ENCODE measurements around the gene MAS1. TPM values are rescaled to one million over a fixed set of nuclear protein-coding genes. Genes with fewer than 3 reads are reported as not detected.

The MAS1 gene
- total RNA-seq, 1 experiment from 2014 or later, result not detected

- no peak for TF ChIP-seq CTCF (IDR thresholded peaks at IDR 0.05; ENCODE audit: insufficient read depth in 1 of 2, low read depth in 1 of 2, low read length in 1 of 2, severe bottlenecking in 1 of 2, unreplicated experiment in 1 of 2)
- intact Hi-C loops (cut with micrococcal nuclease; ENCODE audit: unreplicated experiment), result no loop called here
- peaks cover 6% of the 10 kb centered on the region; the same call in 1 of the 2 replicates for H3K4me1 ChIP-seq
- no peaks in the 10 kb centered on the region for H3K36me3 ChIP-seq (ENCODE audit: control insufficient read depth, insufficient read depth, low read length)
- CTCF ChIA-PET, result no interaction called here
- H3K36me3 Mint-ChIP-seq (ENCODE audit: insufficient read depth, unreplicated experiment), result no peaks in the 10 kb centered on the region
- DNase-seq, result no peak
- peaks cover 4% of the 10 kb centered on the region for H3K27me3 Mint-ChIP-seq (ENCODE audit: insufficient read depth, unreplicated experiment)
- no peak overlapping the region for H3K4me3 ChIP-seq (ENCODE audit: low read depth, low read length)
- H3K27ac Mint-ChIP-seq (ENCODE audit: unreplicated experiment), result no peak overlapping the region
- no TSS peak for BruUV-seq (replicated peaks)
- peaks cover 5% of the 10 kb centered on the region for H3K4me1 Mint-ChIP-seq (ENCODE audit: low read depth, unreplicated experiment)
- POLR2A ChIA-PET, result no interaction called here
- H3K27me3 ChIP-seq (replicated peaks; ENCODE audit: control insufficient read depth, insufficient read depth, low read length), result no peaks in the 10 kb centered on the region; the same call in 1 of the 2 replicates
- no peaks in the 10 kb centered on the region for H3K9me3 Mint-ChIP-seq (ENCODE audit: unreplicated experiment)
- H3K9me3 ChIP-seq, result 0 out of 2 replicates have a peak, but pooled peaks cover 3% of the 10 kb centered on the region
- H3K4me3 Mint-ChIP-seq (ENCODE audit: unreplicated experiment), result no peak overlapping the region
These were observed 11.8 kb downstream of the MAS1 start for GRCh38 chr6:159902620-159903019.

GRCh38 chr6:159904497-159904911 is 13.7 kb downstream of the MAS1 start:
- Mint-ChIP-seq H3K27me3 (ENCODE audit: insufficient read depth, unreplicated experiment) (no peaks in the 10 kb centered on the region), H3K36me3 (ENCODE audit: insufficient read depth, unreplicated experiment) (no peaks in the 10 kb centered on the region), H3K4me3 (ENCODE audit: unreplicated experiment) (no peak overlapping the region), H3K4me1 (ENCODE audit: low read depth, unreplicated experiment) (peaks cover 5% of the 10 kb centered on the region), H3K27ac (ENCODE audit: unreplicated experiment) (no peak overlapping the region), H3K9me3 (ENCODE audit: unreplicated experiment) (no peaks in the 10 kb centered on the region)
- Histone ChIP-seq H3K4me3 (ENCODE audit: low read depth, low read length) (no peak overlapping the region), H3K4me1 (peaks cover 6% of the 10 kb centered on the region; the same call in 1 of the 2 replicates), H3K9me3 (0 out of 2 replicates have a peak, but pooled peaks cover 3% of the 10 kb centered on the region), H3K36me3 (ENCODE audit: control insufficient read depth, insufficient read depth, low read length) (no peaks in the 10 kb centered on the region), H3K27me3 (replicated peaks; ENCODE audit: control insufficient read depth, insufficient read depth, low read length) (no peaks in the 10 kb centered on the region; the same call in 1 of the 2 replicates)
- intact Hi-C loops (cut with micrococcal nuclease; ENCODE audit: unreplicated experiment), result no loop called here
- DNase-seq, result no peak
- ChIA-PET CTCF (no interaction called here), POLR2A (no interaction called here)
- no peak for TF ChIP-seq CTCF (IDR thresholded peaks at IDR 0.05; ENCODE audit: insufficient read depth in 1 of 2, low read depth in 1 of 2, low read length in 1 of 2, severe bottlenecking in 1 of 2, unreplicated experiment in 1 of 2)
- BruUV-seq (replicated peaks), result no TSS peak

- Histone ChIP-seq H3K27me3 (replicated peaks; ENCODE audit: control insufficient read depth, insufficient read depth, low read length) (no peaks in the 10 kb centered on the region; the same call in 1 of the 2 replicates), H3K36me3 (ENCODE audit: control insufficient read depth, insufficient read depth, low read length) (no peaks in the 10 kb centered on the region), H3K4me3 (ENCODE audit: low read depth, low read length) (no peak overlapping the region), H3K4me1 (peaks cover 6% of the 10 kb centered on the region; the same call in 1 of the 2 replicates), H3K9me3 (0 out of 2 replicates have a peak, but pooled peaks cover 3% of the 10 kb centered on the region)
- intact Hi-C loops (cut with micrococcal nuclease; ENCODE audit: unreplicated experiment), result loop anchor here (5.0 kb wide), 1 partner anchor 99 kb away; no protein-coding TSS in a partner anchor
- Mint-ChIP-seq H3K9me3 (ENCODE audit: unreplicated experiment) (peaks cover 10% of the 10 kb centered on the region), H3K4me3 (ENCODE audit: unreplicated experiment) (no peak overlapping the region), H3K36me3 (ENCODE audit: insufficient read depth, unreplicated experiment) (no peaks in the 10 kb centered on the region), H3K27ac (ENCODE audit: unreplicated experiment) (no peak overlapping the region), H3K27me3 (ENCODE audit: insufficient read depth, unreplicated experiment) (peaks cover 11% of the 10 kb centered on the region), H3K4me1 (ENCODE audit: low read depth, unreplicated experiment) (peaks cover 5% of the 10 kb centered on the region)
- no peak for TF ChIP-seq CTCF (IDR thresholded peaks at IDR 0.05; ENCODE audit: insufficient read depth in 1 of 2, low read depth in 1 of 2, low read length in 1 of 2, severe bottlenecking in 1 of 2, unreplicated experiment in 1 of 2)
- no TSS peak for BruUV-seq (replicated peaks)
- POLR2A ChIA-PET, result no interaction called here
- CTCF ChIA-PET, result no interaction called here
- DNase-seq, result no peak
These were observed 15.6 kb downstream of the MAS1 start for GRCh38 chr6:159906400-159906799.
